HTR-8/SVneo (cell line): Measurements from ENCODE around the gene HIVEP3.

Source experiments
- DNase-seq: peaks from one replicate; pipeline ENCODE4 v3.0.0; 2011; ENCODE audit warnings: low spot score, mixed read lengths; ENCODE audit not compliant: insufficient read length
- FAIRE-seq: peaks from 2 replicates; lab custom pipeline; 2011; peaks lifted over from hg19 to GRCh38; lab: Jason Lieb, UNC

The HIVEP3 gene

GRCh38 chr1:41722184-41722583 is 196.5 kb downstream of the HIVEP3 start:
- DNase-seq (no peak), FAIRE-seq (no peak)

GRCh38 chr1:41720861-41721410 is 197.8 kb downstream of the HIVEP3 start:
- no peak for FAIRE-seq
- no peak for DNase-seq

- DNase-seq = no peak
- FAIRE-seq = no peak
Measured at GRCh38 chr1:41719590-41719989, 199.1 kb downstream of the HIVEP3 start.

- FAIRE-seq (no peak), DNase-seq (no peak)
Measured at GRCh38 chr1:41719128-41719527, 199.6 kb downstream of the HIVEP3 start.

GRCh38 chr1:41718497-41718896 is 200.2 kb downstream of the HIVEP3 start:
- no peak for DNase-seq
- FAIRE-seq = no peak

- no peak for FAIRE-seq
- DNase-seq = no peak
Measured at GRCh38 chr1:41716188-41717130, 202.3 kb downstream of the HIVEP3 start.

GRCh38 chr1:41715441-41716095 is 203.2 kb downstream of the HIVEP3 start:
- FAIRE-seq (no peak), DNase-seq (no peak)

- DNase-seq (no peak), FAIRE-seq (no peak)
Measured at GRCh38 chr1:41714638-41715389, 203.9 kb downstream of the HIVEP3 start.

- DNase-seq (peak; percentile 92), FAIRE-seq (peak; percentile 67)
Measured at GRCh38 chr1:41713557-41714327, 205.0 kb downstream of the HIVEP3 start.

- DNase-seq = no peak
- FAIRE-seq = no peak
Measured at GRCh38 chr1:41713141-41713540, 205.6 kb downstream of the HIVEP3 start.

GRCh38 chr1:41712695-41713094 is 206.0 kb downstream of the HIVEP3 start:
- DNase-seq = peak; percentile 25
- FAIRE-seq = no peak

- FAIRE-seq = no peak
- no peak for DNase-seq
Measured at GRCh38 chr1:41712081-41712480, 206.6 kb downstream of the HIVEP3 start.

- DNase-seq (no peak), FAIRE-seq (no peak)
Measured at GRCh38 chr1:41711581-41711980, 207.1 kb downstream of the HIVEP3 start.

- DNase-seq (no peak), FAIRE-seq (no peak)
Measured at GRCh38 chr1:41710980-41711379, 207.7 kb downstream of the HIVEP3 start.

- FAIRE-seq (no peak), DNase-seq (no peak)
Measured at GRCh38 chr1:41709873-41710272, 208.8 kb downstream of the HIVEP3 start.

GRCh38 chr1:41709331-41709730 is 209.4 kb downstream of the HIVEP3 start:
- DNase-seq = no peak
- no peak for FAIRE-seq

GRCh38 chr1:41708332-41708731 is 210.4 kb downstream of the HIVEP3 start:
- no peak for FAIRE-seq
- no peak for DNase-seq

- DNase-seq (no peak), FAIRE-seq (no peak)
Measured at GRCh38 chr1:41707793-41708192, 210.9 kb downstream of the HIVEP3 start.

GRCh38 chr1:41705798-41706197 is 212.9 kb downstream of the HIVEP3 start:
- DNase-seq (no peak), FAIRE-seq (no peak)

GRCh38 chr1:41704196-41704595 is 214.5 kb downstream of the HIVEP3 start:
- no peak for DNase-seq
- no peak for FAIRE-seq
